HPDE6-E6E7 (cell line): ENCODE results near the gene COL17A1.

Experiments used
- DNase-seq: peaks from one replicate; pipeline ENCODE4 v3.0.0; 2011; ENCODE audit warnings: missing footprints; ENCODE audit errors: extremely low spot score

The COL17A1 gene

GRCh38 chr10:104085801-104086400, at the start of gene COL17A1:
COL17A1 (minus strand) TSS chr10:104085880; CDS start chr10:104080673, 5,207 bp downstream.
- DNase-seq = peak; percentile 58

- DNase-seq = no peak
Measured at GRCh38 chr10:104130041-104130440, 44.4 kb upstream of the COL17A1 start.

GRCh38 chr10:104128214-104128613, 42.5 kb upstream of the COL17A1 start:
- no peak for DNase-seq

GRCh38 chr10:104127411-104127810, 41.7 kb upstream of the COL17A1 start:
- no peak for DNase-seq

- no peak for DNase-seq
Measured at GRCh38 chr10:104123397-104123796, 37.7 kb upstream of the COL17A1 start.

GRCh38 chr10:104122225-104123107, 36.8 kb upstream of the COL17A1 start:
- no peak for DNase-seq

GRCh38 chr10:104121485-104122224, 36.0 kb upstream of the COL17A1 start, which contains the start of gene SFR1:
SFR1 (plus strand) TSS chr10:104122171; CDS start chr10:104122184, 13 bp downstream.
- DNase-seq = peak; percentile 88

GRCh38 chr10:104120903-104121484, 35.3 kb upstream of the COL17A1 start:
- DNase-seq = peak; percentile 70

GRCh38 chr10:104120512-104120902, 34.8 kb upstream of the COL17A1 start:
- no peak for DNase-seq

- no peak for DNase-seq
Measured at GRCh38 chr10:104119996-104120395, 34.3 kb upstream of the COL17A1 start.

- peak; percentile 69 for DNase-seq
Measured at GRCh38 chr10:104117839-104118323, 32.2 kb upstream of the COL17A1 start.

- DNase-seq = no peak
Measured at GRCh38 chr10:104113376-104113956, 27.8 kb upstream of the COL17A1 start.

- DNase-seq = peak; percentile 88
Measured at GRCh38 chr10:104109908-104110662, 24.4 kb upstream of the COL17A1 start.

- no peak for DNase-seq
Measured at GRCh38 chr10:104104926-104105325, 19.2 kb upstream of the COL17A1 start.

GRCh38 chr10:104104418-104104817, 18.7 kb upstream of the COL17A1 start:
- DNase-seq = no peak

- DNase-seq = no peak
Measured at GRCh38 chr10:104103956-104104355, 18.3 kb upstream of the COL17A1 start.

- DNase-seq = no peak
Measured at GRCh38 chr10:104101902-104102301, 16.2 kb upstream of the COL17A1 start.

GRCh38 chr10:104100795-104101194, 15.1 kb upstream of the COL17A1 start:
- no peak for DNase-seq

- DNase-seq = no peak
Measured at GRCh38 chr10:104099941-104100340, 14.3 kb upstream of the COL17A1 start.

- DNase-seq = no peak
Measured at GRCh38 chr10:104099269-104099668, 13.6 kb upstream of the COL17A1 start.
